Fibroblast of skin of scalp (primary cell): Measurements from ENCODE around the gene CFAP45.
A peak's percentile ranks its signal among the peaks of the same experiment; 100 is the strongest.

ENCODE experiments used
- DNase-seq: peaks from one replicate; pipeline ENCODE4 v3.0.0-alpha.2; 2013

Gene CFAP45

DNA sequence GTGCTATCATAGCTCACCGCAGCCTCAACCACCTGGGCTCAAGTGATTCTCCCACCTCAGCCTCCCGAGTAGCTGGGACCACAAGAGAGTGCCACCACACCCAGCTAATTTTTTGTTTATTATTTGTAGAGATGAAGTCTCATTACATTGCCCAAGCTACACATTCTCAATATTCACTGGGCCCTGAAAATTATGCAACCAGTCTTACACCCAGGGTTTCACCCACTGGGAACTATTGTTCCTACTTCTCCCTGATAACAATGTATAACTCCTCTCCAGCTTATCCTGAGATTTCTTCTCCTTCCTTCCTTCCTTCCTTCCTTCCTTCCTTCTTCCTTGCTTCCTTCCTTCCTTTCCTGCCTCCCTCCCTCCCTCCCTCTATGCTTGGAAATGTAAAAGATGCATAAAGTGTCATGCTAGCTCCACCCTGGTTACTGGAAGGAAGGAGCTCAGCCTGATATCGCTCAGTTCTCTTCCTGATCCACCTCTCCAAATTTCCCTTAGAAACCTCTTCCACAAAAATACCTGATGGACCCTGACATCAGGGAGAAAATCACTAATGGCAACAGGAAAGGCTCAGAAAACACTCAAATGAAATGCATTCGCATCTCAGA is 26.3 kb downstream of the CFAP45 start:
- DNase-seq, result no peak

DNA sequence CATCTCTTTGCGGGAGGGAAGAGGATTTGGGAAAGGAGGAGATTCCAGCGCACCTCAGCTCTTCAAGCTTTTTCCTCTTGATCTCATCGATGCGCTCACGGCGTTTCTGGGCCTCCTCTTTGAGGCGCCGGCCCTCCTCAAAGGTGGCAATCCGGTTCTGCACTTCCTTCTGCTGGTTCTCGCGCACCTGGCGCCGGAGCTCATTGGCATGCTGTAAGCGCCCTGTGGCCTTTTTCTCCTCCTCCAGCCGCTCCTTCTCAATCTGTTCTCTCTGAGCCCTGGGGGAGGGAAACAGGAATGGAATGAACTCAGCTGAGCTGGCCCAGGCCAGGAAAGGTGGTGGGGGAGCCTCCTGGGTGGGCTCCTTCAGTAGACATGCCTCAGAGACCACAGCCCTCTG is 27.1 kb downstream of the CFAP45 start:
- DNase-seq, result no peak

DNA sequence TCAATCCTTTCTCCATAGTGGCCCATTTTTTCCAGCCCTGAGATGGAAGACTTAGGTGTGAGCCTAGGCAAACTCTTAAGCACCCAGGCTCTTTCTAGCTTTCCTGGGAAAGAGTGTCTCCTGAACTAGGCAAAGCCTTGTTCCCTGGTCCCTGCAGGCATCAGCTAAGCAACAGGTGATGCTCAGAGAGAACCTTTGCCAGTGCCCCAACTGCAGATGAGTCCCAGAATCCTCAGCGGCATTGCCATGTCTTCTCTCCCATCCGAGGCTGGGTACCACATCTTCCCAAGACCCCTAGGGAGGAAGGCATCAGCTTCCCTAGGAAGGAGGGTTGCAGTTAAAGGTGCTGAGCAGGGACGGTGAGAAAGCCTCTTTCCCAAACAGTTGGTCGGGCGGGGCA is 29.3 kb downstream of the CFAP45 start:
- no peak for DNase-seq

DNA sequence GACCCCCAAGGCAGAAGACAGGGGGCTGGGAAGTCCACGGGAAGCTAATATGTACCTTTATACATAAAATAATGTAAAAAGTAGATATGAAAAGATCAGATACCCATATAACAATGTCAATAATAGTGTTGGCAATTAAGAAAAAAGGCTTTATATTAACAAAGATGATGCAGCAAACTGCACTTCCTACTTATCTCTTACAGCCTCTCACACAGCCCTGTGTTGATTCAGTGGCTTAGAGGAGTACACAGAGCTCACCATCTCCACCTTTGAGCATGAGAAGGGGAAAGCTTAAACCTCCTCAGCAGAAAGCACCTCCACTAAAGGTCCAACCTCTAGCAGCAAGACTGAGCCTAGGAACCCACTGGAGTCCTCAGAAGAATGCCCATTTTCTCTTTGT is 30.4 kb downstream of the CFAP45 start:
- DNase-seq, result no peak

DNA sequence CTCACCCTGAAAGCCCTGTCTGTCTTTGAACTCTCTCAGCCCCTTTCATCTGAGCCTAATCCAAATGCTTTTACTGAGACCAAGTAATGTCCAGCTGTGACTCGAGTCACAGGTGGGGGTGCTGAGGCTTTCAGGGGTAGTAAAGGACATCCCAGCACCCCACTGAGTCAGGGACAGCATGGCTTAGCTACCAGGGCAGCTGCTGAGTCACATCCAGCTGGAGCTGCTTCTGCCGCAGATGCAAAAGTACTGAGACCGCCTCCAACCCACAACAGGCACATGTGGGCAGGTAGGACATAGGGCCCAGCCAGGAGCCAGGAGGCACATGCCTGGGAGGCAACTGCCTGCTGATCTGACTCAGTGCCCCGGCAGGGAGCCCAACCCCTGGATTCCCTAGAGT is 30.8 kb downstream of the CFAP45 start:
- DNase-seq, result no peak

DNA sequence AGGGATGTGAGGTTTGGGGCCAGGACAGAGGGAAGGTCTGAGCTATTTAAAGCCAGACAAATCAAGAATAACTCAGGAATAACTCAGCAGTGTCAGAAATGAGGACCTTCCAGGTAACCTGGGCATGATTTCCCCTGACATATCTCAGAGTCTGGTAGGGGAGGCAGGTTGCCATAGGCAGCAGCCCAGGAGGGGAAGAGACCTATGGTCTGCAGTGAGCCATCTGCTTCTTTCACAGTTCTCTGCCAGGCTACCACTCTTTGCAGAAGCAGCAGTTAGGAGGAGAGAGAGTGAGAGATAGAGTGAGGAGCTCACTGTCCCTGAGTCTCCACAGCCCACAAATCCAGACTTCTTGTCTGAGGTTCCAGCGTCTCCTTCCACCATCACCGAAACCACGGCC is 31.2 kb downstream of the CFAP45 start:
- DNase-seq, result no peak

DNA sequence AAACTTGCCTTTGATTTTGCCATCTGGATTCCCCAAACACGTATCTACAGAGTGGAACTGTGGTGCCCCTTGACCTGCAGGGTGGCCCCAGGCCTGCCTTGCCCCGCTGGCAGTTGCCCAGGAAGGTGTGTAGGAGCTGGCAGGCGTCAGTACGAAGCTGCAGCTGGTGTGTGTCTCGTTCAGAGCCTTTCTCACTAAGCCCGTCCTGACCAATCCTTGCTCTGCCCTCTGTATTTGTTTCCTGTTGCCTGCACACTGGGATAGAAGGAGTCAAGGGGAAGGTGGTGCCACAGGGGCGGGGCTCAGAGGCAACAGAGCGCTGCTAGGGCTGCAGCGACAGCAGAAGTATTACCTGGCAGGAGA is 32.3 kb downstream of the CFAP45 start:
- no peak for DNase-seq

DNA sequence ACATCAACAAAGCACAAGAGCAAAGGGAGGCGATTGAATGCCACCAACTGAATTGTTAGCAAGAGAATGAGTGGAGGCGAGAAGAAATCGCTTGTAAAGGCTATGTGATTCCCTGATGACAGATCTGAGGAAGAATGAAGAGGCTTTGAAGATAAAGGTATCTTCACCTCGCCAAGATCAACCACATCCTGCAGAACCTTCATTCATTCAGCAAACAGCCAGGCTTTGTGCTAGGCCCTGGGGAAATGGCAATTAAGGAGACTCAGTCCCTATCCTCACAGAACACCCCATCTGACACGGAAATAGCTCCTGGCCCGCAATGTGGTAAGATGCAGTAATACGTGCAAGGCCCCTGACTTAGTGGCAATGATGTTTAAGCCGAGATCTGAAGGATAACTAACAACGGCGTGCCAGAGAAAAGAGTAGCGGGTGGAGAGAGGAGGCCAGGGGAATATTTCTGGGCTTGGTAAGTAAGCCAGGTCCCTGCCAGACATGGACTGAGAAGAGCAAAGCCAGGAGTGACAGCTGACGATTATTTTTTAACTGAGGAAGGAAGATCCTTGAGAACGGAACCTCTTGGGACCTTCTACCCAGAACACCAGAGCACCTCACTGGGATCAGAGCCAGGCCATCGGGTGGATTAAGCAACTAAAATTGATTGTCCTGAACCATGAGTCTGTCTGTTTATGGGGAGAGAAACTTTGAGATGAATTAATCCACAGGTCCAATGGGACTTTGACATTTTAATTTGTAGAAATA is 32.9 kb downstream of the CFAP45 start:
- DNase-seq, result no peak

DNA sequence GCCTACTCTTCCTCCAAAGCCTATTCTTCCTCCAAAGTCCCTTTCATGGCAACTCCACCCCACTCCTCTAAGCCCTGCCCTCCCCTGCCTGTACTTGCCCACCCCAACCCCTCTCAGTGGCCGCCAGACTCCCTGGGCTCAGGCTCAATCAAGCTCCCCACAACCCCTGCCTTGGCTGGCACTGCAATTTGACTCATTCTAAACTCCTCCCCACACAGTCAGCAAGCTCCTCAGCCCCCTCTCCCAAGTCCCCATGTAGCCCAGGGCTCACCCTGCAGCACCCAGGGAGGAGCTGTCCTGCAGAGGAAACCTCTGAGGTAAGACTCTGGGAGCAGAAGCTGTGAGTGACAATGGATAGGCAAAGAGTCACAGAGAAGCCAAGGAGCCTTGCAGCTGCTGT is 33.9 kb downstream of the CFAP45 start:
- DNase-seq, result no peak

DNA sequence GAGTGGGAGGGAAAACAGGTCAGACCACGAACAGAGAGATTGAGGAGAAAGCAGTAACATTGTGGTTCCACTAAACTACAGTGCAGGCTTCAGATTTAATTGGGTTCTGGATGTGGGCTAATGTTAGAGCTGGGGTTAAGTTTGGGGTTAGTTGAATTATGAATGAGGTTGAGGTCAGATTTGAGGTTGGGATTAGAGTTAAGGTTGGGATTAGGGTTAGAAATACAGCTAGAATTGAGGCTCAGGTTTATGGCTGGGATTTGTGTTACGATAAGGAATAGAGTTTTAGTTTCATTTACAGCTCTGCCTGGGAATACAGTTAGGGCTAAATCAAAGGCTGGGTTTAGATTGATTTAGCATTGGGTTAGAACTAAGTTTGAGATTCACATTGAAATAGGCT is 35.7 kb downstream of the CFAP45 start:
- no peak for DNase-seq

DNA sequence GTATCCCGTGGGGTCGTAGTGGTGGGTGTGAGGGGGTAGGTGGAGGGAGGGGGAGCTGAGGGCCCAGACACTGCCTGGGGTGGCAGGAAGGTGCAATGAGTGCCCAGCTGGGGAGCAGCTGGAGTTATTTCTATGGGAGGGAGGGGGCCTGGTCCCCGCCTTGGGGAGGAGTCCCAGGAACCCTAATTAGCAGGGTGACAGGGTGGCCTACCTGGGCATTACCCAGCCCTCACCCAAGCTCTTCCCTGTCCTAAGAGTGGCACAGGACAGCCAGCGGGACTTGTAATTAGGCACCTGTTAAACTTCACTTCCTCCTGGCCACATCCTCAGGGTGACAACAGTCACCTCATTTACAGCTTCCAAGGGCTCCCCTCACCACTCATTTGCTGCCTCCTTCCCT is 37.4 kb downstream of the CFAP45 start, which contains the start of gene VSIG8:
Gene VSIG8, minus strand, starts transcription at position 101 of the 400 bp plus-strand sequence. CDS start 136 bp downstream, outside the sequence.
- no peak for DNase-seq

DNA sequence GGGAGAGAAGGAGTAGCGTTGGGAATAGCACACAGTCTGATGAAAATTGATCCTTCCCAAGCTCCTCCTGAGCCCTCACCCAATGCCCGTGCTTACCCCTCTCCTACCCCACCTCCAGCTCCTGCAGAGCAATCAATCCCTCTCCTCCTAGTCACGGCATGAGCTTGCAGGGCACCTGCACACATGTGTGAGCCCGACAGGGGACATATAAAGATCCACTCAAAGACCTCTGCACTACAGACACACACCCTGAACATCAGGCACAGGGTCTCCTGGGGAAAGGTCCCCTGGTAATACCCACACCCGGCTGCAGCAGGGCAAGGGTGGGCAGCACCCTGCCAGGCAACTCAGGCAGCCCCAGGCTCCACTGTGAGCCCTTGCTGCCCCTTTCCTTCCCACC is 37.9 kb downstream of the CFAP45 start:
- DNase-seq, result no peak

DNA sequence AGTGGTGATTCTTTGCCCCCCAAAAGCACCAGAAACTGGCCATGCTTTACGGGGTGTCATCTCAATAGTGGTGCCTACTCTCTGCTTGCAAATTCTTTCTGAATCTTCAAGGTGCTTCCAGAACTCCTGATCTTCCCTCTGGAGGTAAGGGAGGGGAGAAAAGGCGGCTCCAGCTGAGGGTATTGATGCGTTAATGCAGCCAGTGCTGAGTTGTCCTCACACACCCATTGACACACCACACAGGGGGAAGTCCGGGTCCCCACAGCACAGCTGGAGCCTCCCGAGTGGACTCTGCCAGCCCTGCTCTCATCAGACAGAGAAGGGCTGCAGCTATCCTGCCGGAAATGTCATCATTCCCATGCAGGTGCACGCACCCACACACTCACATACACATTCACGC is 38.7 kb downstream of the CFAP45 start:
- DNase-seq, result no peak

DNA sequence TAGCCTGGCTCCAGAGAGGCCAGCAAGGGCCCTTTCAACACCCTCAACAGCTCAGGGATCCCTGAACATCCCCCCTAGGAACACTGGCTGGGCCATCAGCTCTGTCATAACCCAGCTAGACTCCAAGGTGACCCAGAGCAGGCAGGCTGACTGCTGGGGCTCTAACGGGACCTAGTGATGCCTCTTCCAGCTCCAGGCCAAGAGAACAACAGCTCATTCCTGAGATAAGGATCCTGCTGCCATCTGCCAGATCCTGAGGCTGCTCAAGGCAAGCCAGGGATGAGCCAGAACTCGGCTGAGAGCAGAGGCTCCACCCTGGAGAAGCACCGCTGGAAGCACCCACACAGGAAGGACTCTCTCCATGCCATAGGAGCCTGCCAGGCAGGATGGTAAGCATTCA is 39.5 kb downstream of the CFAP45 start:
- no peak for DNase-seq

DNA sequence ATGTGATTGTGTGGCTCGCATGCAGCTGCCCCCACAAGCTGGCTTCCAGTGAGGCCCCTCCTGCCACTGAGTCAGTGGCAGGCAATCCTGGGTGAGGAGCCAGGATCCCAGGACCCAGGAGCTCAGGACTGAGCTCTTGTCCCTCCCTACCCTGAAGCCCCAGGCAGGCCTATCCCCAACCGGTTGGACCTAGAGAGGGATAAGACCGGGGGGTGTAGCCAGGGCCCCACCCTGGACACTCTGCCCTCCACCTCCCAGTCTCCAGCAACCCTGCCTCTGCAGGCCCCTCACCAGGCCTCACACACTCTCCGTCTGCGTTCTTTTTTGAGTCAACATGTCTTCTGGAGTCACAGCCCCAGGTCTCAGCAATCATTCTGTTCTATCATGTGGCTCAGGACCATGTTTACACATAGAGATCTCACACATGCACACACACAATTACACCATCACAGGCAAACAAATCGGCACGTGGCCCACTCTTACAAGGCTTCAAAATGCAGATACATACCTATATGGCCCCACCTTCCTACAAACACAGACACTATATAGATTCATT is 40.1 kb downstream of the CFAP45 start:
- no peak for DNase-seq

DNA sequence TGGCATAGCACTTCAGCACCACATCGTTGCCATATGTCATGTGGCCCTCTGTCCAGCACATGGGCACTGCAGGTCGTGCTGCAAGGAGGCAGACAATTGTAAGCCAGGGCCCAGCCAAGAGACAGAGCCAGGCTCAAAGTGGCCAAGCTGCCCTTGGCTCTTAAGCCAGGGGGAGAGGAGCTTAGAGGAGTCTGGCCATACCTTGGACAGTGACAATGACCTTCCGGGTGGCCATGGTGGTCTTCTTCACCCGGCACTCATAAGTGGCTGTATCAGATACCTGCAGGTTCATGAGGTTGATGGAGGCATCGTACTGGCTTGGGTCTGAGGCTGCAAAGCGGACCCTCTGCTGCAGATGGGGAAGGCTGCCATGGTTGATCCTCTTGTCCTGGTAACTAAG is 42.1 kb downstream of the CFAP45 start:
- no peak for DNase-seq

DNA sequence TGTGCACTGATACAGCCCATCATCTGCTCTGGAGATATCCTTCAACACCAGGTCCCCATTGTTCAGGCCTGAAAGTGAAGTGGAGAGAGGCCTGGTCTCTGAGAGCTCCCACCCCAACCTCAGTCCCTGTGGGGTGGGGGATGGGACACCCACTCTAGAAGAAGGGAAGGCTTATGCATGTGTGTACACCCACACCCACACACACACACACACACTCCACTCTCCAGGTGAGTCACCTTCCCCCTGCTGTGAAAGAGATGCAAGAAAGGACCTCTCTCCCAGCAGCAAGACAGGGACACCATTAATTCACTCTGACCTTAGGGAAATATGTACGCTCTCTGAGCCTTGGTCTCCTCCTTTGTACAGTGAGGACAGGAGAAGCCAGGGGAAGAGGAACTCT is 43.4 kb downstream of the CFAP45 start:
- DNase-seq, result no peak

DNA sequence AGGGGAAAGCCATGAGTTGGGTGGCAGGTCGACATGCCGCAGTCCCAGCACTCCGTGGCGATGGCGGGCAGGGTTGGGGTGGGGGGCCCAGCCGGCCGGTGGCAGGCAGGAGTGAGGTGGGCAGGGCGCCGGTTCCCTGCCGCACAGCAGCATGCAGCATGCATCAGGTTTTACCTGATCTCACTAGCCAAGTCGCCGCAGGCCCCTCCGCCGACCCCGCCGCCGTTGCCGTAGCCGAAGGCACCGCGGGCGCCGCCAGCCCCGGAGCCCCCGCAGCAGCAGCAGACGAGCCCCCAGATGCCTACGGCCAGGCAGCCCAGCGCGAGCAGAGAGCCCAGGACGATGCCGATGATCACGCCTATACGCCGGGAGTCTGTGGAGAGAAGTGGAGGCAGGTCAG is 44.3 kb downstream of the CFAP45 start:
- no peak for DNase-seq

DNA sequence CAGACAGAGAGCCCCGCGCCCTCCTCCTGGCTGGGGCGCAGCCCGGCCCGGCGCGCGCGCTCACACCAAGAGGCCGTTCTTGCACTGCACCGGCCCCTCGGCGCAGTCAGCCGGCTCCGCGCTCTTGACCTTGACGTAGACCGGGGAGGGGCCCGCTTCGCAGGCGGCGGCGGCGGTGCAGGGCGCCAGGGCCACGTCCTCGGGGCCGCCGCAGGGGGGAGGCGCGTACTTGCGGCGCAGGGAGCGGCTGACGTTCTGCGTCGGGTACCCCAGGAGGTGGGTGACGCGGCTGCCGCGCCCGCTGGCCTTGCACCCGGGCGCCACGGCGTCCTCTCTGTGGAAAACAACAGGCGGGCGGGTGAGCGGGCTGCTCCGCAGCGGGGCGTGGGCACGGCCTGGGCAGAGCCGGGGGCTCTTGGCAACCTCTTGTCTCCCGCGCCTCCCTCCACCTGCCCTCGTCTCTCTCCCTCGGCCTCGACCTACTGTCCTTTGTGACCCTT is 45.2 kb downstream of the CFAP45 start:
- peak; percentile 81 for DNase-seq

DNA sequence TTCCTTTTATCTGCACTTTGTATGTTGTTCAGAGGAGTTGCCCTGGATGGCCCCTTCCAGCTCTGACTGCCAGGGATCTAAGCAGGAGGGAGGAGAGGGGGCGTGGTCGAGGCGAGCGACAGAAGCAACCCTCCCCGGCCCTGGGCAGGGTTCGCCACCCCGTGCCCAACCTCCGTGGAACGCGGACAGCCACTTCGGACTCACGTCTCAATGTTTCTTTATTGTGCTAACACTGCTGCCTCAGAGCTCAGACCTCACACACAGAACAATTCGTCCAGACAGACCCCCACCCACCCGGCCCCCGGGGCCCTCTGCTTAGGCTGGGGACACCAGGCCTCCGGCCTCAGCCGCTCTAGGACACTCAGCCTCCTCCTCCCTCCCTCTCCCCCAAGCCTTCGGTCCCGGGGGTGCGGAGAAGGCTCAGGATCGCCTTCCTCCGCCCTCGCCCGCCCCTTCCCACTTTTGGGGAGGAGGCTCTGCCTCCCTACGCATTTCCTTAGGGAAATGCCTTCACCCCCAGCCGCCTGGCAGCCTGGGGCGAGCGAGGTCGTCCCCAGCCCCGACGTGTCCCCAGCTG is 45.8 kb downstream of the CFAP45 start:
- DNase-seq, result peak; percentile 46

DNA sequence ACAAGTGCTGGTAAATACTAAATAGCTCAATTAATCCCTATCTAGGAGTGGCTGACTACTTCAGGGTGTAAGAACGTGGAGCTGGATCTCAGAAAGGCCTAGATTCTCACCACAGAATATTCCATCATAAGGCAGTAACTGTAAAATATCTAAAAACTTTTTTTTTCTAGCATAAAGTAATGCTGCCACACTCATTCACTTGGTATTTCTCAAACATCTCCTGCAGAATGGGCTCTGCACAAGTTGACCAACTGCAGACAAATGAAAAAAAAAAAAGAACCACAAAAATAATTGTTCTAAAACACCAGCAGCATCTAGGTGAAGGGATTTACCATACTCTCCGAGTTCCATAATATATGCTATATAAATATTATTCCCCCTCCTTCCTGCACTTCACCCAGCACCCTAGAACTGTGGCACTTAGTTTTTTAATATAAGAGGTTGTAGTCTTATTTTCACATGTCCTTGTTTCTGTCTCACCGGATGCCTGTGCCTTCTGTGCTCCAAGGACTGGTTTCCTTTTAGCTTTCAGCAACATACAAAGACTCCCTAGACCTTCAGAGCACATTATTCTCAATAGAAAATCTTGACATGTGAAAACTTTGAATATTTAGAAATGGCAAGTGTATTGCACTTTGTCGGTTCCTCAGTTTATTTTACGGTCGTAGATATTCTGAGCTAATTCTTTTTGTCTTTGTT is 46.4 kb downstream of the CFAP45 start:
- DNase-seq, result peak; percentile 69

DNA sequence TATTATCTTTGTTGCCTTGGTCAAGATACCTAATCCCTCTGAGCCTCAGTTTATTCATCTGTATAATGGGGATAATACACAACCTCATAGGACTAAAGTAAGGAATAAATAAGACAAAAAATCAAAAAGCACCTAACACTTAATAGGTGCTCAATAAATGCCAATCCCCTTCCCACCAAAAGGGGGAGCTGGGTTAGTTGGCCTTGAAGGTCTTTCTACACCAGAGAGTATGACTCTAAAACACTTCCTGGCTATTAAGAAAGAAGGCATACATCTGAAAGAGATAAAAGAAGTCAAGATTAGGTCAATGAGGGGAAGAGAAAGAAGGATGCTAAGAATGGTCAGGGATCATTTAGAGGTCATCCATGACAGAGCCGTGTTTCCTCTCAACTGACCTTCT is 48.6 kb downstream of the CFAP45 start:
- no peak for DNase-seq
